HG03457 (cell line): ENCODE measurements around the gene PPP1R7.
"Not testable (repeated sequence)": the region's sequence is repeated elsewhere in the genome, so short reads cannot be mapped to it uniquely, and the experiment has no call there.

ENCODE experiments used
- ATAC-seq: cut with Tn5 transposase; IDR thresholded peaks from one replicate; pipeline ENCODE4 v1.9.1; 2021; ENCODE audit warnings: moderate number of reproducible peaks; ENCODE audit not compliant: unreplicated experiment

Gene PPP1R7

DNA sequence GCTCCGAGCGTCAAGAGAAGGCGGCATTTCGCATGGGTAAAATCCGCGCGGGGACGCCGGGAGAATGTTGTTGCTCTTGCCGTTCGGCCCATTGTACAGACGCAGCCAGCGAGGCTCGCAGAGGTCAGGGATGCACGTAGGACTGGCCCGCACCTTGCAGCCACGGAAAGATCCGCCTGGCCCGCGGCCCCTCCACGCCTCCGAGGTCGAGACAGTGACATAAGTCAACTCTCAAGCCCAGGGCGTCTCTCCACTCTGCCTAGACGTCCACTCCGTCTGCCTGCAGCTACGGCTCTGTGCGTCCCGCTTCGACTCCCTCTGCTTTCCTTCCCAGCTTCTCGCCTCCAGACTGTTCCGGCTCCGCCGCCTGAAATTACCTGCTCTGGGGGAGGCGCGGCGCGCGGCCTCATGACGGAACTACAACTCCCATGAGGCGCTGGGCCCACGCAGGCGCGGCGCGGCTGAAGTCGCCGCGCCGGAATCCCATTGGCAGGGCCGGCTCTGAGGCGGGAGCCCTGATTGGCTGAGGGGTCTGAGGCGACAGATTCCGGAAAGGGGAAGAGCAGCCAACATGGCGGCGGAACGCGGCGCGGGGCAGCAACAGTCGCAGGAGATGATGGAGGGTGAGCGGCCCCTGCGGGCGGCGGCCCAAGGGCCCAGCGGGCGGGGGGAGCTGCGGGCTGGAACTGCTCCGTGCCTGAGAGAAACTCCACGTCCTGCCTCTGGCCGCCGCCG lies at the start of gene PPP1R7:
Gene PPP1R7 (plus strand): TSS at position 543 of the 735 bp plus-strand sequence. CDS start 29 bp downstream, at position 572.
- peak; percentile 62 for ATAC-seq

- peak; percentile 78 for ATAC-seq
Observed at GRCh38 chr2:241102239-241102803, 47.9 kb upstream of the PPP1R7 start, which contains the start of gene MTERF4. Gene MTERF4 (minus strand): TSS chr2:241102287. CDS start chr2:241102273, 14 bp downstream.

DNA sequence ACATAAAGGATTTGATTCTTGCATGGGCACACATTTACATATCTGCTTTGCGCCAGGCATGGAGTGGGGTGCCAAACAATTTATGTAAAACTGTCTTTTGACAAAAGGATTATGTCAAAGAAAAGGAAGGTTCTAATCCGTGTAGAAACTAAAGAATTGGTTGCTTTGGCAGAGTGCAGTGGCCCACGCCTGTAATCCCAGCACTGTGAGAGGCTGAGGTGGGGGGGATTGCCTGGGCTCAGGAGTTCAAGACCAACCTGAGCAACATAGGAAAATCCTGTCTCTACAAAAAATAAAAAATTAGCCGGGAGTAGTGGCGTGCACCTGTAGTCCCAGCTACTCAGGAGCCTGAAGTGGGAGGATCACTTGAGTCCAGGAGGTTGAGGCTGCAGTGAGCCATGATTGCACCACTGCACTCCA lies 47.1 kb upstream of the PPP1R7 start:
- no peak for ATAC-seq

DNA sequence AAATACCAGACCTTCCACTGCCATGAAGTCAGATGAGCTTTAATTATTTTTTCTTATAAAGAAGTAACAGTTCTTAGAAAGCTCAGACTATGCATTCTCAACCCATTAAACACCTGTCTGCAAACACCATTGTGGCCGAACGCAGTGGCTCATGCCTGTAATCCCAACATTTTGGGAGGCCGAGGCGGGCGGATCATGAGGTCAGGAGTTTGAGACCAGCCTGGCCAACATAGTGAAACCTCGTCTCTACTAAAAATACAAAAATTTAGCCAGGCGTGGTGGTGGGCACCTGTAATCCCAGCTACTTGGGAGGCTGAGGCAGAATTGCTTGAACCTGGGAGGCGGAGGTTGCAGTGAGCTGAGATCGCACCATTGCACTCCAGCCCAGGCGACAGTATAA lies 45.7 kb upstream of the PPP1R7 start:
- ATAC-seq: not testable (repeated sequence)

GRCh38 chr2:241105641-241106040 lies 44.6 kb upstream of the PPP1R7 start:
- no peak for ATAC-seq

GRCh38 chr2:241107031-241107783 lies 43.1 kb upstream of the PPP1R7 start:
- no peak for ATAC-seq

DNA sequence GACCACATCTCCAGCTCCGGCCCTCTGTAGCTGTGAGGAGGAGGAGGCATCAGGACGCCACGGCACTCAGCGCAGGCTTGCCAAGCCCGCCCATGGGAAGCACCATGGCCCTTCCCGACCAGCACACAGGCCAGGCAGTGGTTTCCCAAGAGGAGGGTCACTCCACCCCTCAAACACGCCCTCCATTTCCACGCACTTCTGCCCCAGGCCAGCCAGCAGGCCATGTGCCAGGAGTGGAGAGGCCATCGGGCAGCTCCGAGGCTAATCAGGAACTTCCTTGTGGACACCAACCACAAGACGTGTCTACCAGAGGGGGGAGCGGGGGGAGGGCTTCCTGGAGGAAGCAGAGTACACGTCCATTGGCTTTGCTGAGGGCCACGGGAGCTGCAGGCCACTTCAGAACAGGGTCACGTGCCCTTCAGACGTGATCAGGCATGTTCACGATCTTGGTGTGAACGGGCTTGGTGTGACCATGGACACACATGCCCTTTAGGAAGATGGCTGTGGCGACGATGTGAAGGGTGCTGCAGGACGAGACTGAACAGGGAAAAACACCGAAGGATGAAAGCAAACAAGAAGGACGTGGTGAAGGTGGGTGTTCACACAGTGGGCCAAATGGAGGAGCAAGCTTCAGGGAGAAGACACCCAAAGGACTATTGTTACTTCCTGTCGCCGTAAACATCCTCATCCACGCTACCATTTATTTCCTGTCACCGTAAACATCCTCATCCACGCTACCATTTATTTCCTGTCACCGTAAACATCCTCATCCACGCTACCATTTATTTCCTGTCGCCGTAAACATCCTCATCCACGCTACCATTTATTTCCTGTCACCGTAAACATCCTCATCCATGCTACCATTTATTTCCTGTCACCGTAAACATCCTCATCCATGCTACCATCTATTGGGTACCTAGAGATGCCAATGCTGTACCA lies 41.7 kb upstream of the PPP1R7 start:
- no peak for ATAC-seq

- no peak for ATAC-seq
Observed at GRCh38 chr2:241109210-241110088, 40.8 kb upstream of the PPP1R7 start.

DNA sequence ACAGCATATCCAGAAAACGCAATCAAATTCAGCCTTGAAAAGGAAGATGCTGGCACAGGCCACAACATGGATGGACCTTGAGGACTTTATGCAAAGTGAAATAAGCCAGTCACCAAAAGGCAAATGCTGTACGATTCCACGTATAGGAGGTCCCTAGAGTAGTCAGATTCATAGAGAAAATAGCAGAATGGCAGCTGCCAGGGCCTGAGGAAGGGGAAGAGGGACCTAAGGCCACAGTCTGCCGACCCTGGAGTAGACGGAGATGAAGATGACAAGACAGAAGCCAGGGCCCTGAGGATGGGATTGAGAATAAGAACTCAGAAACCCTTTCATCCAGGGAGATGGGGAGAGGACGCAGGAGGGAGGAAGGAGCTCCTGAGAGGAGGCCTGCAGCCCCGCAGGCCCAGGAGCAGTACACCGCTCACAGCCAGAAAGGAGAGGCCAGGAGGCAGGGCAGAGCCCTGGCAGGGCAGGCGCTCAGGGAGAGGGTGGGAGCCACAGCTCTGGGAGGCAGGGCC lies 40.1 kb upstream of the PPP1R7 start:
- ATAC-seq: no peak

DNA sequence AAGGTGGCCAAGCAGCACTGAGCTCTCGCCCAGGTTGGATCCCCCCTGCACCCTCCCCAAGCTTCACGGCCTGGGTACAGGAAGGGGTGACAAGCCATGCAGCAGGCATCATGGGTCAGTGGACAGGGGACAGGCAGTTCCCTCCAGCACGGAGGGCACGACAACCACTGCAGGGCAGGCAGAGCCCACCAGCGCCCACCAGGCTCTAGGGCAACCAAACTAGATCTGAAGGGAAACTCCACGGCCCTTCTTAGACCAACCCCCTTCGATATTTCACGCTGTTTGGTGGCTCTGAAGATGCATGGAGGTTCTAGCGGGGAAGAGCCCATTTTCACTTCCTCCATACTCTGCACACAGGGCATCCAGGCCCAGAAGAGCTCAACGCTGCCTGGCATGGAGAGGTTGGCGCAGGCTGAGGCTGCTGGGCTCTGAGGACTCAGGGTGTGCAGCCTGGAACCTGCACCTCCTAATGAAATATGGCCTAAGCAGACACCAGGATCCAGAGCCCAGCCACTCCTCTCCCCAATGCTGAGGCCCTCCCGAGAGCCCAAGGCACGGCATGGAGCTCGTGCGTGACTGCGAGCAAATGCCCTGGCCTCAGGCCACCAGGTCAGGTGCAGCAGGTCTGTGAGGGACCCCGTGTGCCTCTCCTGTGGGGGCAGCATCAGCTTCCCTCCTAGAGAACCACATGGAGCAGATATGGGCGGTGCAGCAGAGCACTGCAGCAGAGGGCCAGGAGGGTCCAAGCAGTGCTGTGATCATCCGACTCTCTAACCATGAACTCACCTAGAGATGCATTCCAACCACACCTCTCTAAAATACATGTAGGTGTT lies 39.4 kb upstream of the PPP1R7 start:
- ATAC-seq: peak; percentile 26

- peak; percentile 41 for ATAC-seq
Observed at GRCh38 chr2:241111440-241111805, 38.8 kb upstream of the PPP1R7 start.

- ATAC-seq: no peak
Observed at GRCh38 chr2:241112046-241112445, 38.2 kb upstream of the PPP1R7 start.

GRCh38 chr2:241112592-241112991 lies 37.7 kb upstream of the PPP1R7 start:
- ATAC-seq: no peak

DNA sequence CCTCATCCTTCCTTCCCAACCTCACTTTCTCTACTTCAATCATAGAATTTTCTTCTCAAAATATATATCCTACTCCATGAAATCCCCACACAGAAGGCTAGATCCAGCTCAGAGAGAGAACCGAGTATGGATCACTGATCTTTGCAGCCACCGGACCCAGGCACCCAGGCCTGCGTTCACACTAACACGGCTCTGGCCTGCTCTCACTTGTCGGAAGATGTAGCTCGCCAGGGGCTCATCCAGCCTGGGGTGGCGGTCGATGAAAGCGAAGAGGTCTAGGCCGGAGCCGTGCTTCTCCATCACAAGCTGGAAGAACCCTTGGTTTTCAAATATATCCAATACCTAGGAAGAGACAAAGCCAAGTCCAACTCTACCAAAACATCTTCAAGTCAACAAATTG lies 35.4 kb upstream of the PPP1R7 start:
- no peak for ATAC-seq

GRCh38 chr2:241115361-241115760 lies 34.9 kb upstream of the PPP1R7 start:
- ATAC-seq: no peak

DNA sequence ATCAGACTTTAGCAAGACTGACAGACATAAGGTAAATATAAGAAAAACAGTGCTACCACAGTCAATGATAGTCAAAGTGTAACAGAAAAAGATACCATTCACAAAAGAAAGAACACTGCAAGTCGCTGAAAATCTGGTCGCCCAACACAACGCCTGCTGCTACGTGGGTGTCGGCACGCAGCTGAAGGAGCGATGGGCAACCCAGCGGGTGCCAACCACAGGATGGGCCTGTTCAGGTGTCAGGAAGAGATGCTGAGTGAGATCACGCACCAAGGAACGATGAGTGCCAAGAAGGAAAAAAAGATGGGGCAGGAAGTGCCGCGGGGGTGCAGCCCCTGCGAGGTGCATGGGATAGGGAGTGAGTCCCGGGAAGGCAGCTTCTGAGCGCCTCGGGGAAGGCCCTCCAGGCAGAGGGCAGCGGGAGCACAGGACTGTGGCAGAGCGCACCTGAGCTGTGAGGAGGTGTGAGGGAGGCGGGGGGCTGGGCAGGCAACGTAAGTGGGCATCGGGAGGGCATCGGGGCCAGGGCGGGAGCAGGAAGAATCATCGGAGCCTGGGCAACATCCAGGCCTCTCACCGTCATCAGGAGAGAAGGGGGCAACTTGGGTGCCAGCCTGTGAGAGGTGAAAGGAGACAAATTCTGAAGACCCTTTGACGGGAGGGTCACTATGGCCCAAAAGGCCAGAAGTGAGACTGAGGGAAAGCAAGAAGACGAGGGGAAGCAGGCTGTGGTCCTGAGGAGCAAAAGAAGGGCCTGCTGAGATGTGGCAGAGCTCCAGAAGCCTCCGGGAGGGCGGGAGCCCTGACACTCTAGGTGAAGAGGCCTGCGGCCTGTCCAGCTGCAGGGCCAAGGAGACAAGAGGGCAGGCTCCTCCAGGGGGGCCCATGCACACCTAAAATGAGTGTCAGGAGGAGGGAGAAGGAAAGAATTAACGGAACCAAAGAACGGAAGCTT lies 33.4 kb upstream of the PPP1R7 start:
- ATAC-seq: no peak

GRCh38 chr2:241118737-241119505 lies 31.3 kb upstream of the PPP1R7 start:
- ATAC-seq: no peak
